GM18499 (cell line): ENCODE results near the gene RNF208.
"Not testable (repeated sequence)": the region's sequence is repeated elsewhere in the genome, so short reads cannot be mapped to it uniquely, and the experiment has no call there.

ENCODE experiments used
- ATAC-seq: cut with Tn5 transposase; IDR thresholded peaks from one replicate; pipeline ENCODE4 v1.9.1; 2021; ENCODE audit warnings: moderate number of reproducible peaks; ENCODE audit not compliant: insufficient read depth, unreplicated experiment

Gene RNF208, protein sequence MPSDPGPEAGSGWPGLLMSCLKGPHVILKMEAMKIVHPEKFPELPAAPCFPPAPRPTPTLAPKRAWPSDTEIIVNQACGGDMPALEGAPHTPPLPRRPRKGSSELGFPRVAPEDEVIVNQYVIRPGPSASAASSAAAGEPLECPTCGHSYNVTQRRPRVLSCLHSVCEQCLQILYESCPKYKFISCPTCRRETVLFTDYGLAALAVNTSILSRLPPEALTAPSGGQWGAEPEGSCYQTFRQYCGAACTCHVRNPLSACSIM

DNA sequence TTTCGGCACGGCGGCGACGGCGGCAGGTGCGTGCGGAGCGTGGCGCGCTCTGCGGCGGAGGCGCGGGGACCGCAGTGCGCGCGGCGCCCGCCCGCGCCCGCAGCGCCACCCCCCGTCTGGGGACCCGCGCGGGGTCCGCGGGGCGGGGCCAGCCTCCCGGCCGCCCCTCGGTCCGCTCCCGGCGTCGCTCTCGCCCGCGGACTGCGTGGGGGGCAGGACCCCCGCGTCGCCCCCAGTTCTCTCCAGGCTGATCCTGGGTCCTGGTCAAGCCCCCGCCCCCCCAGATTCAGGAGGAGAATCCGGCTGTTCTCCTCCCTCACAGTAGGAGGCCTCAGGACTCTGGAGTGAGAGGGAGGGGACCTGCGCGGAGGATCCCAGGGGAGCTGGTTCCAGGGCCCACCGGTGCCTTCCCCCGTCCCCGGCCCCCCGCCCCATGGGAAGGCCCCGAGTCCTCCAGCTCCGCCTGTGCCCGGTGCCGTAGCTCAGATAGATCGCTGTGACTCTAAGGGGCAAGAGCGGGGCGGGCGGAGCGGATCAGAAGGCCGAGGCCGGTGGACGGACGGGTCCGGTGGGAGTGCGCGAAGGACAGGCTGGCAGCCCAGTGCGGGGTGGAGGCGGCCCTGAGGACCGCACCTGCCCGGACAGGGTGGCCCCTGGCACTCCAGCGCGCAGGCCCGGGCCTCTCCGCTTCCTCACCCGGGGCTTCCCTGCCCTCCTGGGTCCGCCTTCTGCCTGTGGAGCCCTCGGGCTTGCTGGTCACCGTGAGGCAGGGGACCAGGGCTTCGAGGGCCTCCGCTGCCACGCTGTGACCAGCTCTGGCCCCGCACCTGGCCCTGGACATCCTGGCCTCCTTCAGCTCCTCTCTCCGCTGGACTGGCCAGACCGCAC, at the start of gene RNF208:
RNF208 (minus strand) TSS at position 51 of the 888 bp plus-strand sequence. CDS start 1,028 bp downstream, outside the sequence.
- no peak for ATAC-seq

DNA sequence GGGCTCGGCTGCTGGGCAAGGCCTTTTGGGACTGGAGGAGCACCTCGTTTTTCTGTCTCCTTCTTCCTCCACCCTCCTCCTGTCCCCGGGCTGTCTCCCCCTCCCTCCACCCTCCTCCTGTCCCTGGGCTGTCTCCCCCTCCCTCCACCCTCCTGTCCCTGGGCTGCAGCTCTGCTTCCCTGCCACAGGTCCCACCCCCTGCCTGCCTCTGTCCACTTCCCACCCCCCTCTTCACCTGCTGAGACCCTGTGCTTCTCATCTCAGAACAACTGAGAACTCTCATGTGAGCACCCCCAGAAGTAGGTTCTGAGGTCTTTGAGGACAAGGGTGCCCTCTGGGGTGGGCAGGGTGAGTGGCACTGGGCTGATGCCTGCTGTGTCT, 49.6 kb upstream of the RNF208 start:
- ATAC-seq, result no peak

DNA sequence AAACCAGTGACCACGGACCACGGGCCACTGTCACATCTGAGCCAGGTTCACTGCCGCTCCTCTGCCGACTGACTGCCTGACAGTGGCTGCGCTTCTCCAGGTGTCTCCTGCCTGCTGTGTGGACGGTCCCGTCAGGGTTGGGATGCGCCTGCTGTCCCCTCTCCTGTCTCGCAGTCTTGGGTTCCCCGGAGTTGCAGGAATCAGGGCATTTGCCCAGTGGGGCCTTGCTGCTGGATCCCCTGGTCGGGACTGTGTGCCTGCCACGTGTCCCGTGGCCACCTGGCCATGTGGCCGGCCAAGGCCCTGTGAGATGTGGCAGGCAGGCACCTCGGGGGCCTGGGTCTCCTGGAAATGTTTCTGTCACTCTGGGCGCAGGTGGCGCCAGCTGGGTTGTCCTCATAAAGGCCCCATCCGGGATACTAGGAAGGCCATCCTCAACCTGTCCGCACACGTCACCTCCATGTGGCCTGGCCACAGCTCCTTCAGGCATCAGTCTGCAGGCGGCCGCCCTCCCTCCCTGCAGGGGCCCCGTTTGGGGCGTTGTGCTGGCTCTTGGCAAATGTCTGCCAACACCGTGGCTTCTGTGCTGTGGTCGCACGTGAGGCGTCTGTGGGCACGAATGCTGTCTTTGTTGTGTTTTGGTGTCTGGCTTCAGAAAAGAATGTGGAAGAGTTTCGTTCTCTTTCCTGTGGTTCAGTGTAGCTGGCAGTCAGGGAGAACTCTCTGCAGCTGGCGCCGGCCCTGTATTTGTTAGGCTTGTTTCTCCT, 49.1 kb upstream of the RNF208 start:
- ATAC-seq, result no peak

DNA sequence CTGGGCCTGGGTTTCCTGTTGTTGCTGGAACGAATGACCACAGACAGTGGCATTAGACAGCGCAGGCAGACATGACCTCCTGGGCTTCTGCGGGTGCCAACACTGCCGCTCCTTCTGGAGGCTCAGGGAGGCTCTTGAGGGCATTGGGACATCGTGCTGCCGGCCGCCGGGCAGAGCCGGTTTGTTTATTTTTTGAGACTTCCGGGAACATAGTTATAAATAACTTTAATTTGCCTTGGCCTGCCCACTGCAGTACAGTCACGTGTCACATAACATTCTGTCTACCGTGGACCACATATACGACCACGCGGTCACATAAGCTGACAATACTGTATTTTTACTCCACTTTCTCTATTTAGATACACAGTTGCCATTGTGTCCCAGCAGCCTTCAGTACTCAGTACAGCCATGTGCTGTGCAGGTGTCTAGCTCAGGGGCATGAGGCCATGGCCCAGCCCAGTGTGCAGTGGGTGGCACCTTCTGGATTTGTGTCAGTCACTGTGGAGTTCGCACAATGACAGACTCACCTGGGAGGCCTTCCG, 47.3 kb upstream of the RNF208 start:
- ATAC-seq, result no peak

DNA sequence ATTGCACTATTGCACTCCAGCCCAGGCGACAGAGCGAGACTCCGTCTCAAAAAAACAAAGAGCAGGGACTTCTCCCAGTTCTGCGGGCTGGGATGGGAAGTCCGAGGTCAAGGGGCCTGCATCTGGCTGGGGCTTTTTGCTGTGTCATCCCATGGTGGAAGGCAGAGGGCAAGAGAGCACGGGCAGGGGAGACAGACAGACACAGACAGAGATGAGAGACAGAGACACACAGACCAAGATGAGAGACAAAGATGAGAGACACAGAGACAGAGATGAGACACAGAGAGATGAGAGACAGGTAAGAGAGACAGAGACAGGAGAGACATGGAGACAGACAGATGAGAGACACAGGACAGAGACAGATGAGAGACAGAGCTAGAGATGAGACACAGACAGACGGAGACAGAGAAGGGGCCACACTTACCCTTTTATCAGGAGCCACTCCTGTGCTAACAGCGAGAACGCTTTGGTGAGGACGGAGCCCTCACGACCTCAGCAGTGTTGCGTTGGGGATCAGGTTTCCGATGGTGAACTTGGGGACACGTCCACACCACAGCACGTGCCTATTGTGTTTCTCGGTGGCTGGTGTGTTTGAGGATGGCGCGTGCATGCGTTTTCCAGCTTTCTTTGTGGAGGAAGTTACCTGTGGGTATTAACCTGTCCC, 46.6 kb upstream of the RNF208 start:
- no peak for ATAC-seq

DNA sequence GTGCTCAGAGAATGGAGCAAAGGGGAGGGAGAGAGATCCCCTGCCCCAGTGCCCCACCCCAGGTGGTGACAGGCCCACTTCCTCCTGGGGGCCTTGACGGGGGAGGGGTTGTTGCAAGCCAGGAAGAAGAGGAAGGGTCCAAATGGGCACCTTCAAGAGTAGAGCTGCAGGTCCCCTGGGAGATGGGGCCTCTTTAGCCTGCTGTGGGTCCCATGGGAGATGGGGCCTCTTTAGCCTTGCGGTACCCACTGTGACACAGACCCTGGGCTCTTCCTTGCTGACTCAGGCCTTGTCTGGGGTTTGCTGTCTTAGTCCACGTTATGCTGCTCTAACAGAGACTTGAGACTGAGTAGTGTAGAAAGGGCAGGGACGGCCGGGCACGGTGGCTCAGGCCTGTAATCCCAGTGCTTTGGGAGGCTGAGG, 45.9 kb upstream of the RNF208 start:
- ATAC-seq, result no peak

DNA sequence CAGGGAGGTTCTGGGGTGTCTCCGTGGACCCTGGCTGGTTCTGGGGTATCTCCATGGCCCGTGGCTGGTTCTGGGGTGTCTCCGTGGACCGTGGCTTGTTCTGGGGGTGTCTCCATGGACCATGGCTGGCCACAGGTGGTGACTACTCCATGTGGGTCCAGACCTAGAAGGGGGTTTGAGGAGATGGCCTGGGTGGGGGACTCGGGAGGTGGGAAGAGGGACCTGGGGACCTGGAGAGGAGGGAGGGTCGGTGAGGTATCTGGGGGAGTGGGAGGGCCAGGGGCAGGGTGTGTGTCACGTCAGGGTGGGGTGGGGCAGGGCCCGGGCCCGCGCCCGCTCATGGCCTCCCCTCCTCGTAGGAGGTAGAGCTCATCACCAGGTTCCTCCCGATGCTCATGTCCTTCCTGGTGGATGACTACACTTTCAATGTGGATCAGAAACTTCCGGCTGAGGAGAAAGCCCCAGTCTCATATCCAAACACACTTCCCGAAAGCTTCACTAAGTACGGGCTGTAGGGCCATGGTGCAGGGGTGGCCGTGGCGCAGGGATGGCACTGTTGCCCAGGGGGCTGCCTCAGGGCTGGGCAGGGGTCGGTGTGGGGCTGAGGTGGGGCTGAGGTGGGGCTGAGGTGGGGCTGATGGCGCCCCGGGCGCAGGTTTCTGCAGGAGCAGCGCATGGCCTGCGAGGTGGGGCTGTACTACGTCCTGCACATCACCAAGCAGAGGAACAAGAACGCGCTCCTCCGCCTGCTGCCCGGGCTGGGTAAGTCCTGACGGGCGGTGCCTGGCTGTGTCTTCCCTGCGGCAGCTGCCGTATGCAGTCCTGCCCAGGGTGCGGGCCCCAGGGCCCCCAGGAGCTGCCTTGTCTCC, 44.8 kb upstream of the RNF208 start:
- ATAC-seq, result no peak

DNA sequence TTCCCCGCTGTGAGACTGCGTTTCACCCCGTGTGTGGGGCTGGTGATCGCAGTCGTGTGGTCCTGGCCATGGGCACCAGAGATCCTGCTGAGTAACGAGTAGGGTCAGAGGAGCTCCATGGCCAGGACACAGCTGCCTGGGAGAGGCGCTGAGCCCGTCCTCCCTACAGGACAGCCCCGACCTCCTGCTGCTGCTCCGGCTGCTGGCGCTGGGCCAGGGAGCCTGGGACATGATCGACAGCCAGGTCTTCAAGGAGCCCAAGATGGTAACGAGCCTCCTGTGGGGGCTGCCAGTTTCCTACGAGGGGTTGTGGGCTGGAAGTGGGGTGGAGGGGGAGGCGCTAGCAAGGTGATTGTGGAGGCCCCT, 44.1 kb upstream of the RNF208 start:
- ATAC-seq, result no peak

DNA sequence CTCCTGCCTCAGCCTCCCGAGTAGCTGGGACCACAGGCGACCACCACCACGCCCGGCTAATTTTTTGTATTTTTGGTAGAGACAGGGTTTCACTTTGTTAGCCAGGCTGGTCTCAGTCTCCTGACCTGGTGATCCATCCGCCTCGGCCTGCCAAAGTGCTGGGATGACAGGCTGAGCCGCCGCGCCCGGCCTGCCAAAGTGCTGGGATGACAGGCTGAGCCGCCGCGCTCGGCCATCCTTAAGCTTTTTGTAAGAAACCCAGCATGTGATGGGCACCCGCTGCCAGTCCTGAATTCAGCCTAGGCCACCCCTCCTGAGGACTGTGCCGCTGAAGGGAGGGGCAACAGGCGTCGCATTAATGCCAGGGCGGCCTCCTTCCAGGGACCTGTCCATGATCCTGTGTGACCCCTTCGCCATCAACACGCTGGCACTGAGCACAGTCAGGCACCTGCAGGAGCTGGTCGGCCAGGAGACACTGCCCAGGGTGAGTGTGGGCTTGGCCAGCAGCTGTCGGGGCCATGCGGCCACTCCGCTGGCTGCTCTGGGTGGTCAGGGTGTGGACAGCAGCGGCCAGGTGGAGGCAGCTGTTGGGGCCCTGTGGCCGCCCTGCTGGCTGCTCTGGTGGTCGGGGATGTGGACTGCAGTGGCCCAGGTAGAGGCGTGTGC, 43.6 kb upstream of the RNF208 start:
- no peak for ATAC-seq

DNA sequence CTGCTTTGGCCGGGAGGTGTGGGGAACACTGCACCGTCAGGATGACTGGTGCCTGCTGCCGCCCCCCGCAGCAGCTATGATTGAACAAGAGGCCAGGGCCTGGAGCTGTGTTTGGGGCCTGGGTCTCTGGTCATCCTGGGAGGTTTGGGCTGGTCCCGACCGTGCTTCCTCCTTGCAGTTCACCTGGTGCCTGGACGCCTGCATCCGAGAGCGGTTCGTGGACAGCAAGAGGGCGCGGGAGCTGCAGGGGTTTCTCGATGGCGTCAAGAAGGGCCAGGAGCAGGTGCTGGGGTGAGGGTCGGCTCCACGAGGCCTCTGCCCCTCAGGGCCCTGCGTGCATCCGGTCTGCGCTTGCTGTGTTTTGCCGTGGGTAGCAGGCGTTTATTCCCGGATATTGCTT, 42.0 kb upstream of the RNF208 start:
- no peak for ATAC-seq

DNA sequence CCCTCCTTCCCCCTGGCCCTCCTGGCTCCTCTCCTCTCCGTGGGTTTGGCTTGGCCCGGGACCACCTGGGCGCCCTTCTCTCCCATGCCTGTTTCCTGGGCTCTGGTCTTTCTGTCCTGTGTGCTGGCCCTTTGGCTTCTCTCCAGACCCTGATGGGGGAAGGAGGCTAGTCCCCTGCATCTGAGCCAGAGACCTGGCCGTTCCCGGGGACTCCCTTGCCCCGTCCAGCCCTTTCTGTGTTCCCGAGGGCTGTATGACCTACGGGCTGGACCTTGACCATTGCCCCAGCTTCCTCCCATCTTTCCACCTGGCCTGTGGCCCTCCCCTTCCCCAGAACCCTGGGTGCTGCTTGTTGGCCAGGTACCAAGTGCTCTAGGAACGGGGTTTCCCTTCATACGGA, 41.5 kb upstream of the RNF208 start:
- ATAC-seq, result no peak

DNA sequence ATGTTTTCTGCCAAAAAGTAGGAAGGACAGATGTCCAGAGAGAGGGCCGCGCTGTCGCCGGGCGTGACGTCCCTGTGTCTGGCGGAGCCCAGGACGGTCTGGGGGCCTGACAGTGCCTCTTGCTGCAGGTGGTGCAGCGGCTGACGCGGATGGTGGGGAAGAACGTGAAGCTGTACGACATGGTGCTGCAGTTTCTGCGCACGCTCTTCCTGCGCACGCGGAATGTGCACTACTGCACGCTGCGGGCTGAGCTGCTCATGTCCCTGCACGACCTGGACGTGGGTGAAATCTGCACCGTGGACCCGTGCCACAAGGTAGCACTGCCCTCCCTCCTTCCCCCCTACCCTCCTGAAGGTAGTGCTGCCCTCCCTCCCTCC, 40.9 kb upstream of the RNF208 start:
- no peak for ATAC-seq

DNA sequence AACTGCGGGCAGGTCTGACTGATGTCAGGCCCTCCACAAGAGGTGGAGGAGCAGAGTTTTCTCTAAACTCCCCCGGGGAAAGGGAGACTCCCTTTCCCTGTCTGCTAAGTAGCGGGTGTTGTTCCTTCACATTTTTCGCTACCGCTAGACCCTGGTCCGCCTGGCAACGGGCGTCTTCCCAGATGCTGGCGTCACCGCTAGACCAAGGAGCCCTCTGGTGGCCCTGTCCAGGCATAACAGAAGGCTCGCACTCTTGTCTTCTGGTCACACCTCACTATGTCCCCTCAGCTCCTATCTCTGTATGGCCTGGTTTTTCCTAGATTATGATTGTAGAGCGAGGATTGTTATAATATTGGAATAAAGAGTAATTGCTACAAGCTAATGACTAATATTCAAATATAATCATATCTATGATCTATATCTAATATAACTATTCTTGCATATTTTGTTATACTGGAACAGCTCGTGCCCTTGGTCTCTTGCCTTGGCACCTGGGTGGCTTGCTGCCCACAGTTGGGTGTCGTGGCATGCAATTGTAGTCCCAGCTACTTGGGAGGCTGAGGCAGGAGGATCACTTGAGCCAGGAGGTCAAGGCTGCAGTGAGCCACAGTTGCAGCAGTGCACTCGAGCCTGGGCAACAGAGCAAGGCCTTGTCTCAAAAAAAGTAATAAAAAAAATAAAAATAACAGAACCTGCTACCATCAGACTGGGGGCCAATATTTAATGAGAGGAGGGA, 40.3 kb upstream of the RNF208 start:
- not testable (repeated sequence) for ATAC-seq

DNA sequence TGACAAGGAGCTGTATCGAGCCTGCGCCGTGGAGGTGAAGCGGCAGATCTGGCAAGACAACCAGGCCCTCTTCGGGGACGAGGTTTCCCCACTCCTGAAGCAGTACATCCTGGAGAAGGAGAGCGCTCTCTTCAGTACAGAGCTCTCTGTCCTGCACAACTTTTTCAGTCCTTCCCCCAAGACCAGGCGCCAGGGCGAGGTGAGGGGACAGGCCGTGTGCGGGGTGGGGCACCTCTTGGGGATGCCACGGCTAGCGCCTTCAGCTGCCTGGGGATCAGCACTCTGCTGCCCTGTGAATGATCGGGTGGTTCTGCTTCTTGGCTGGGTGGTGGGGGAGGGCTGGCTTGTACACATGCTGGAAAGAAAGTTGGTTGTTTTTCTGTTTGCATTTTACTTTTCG, 34.8 kb upstream of the RNF208 start:
- no peak for ATAC-seq

DNA sequence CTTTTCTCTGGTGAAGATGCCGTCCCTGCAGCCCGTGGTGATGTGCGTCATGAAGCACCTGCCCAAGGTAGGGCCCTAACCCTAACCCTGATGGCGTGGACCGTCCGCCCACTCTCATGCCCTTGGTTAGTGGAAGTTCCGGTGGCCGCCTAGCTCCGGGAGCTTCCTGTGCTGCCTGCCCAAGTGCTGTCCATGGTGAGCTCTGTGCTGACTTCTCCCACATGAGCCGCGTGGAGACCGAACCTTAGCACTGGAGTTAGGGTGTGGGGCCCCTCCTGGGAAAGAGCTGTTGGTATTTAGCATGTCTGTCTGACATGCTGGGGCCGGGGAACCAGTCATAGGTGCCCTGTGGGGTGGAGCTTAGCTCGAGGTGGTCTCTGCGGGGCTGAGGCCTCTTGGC, 34.3 kb upstream of the RNF208 start:
- no peak for ATAC-seq

DNA sequence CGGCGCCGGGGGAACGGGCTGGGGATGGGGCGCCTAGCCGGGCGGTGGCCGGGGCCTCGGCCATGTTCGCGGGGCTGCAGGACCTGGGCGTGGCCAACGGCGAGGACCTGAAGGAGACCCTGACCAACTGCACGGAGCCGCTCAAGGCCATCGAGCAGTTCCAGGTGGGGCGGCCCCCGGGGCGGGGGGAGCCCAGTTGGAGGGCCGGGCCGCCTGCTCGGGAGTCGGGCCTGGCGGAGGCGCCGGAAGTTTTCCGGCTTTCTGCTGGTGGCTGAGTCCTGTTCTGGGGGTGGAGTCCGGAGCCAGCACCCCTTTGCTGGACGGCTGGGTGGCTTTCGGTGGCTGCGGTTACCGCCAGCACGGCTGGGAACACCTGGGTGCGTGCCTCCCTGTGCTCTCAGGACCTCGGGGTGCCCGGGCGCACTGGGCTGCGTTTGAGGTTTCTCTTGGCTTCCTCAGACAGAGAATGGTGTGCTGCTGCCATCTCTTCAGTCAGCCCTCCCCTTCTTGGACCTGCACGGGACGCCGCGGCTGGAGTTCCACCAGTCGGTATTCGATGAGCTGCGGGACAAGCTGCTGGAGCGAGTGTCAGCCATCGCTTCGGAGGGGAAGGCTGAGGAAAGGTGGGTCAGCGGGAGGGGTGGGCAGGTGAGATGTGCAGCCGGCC, 33.5 kb upstream of the RNF208 start:
- ATAC-seq, result no peak

DNA sequence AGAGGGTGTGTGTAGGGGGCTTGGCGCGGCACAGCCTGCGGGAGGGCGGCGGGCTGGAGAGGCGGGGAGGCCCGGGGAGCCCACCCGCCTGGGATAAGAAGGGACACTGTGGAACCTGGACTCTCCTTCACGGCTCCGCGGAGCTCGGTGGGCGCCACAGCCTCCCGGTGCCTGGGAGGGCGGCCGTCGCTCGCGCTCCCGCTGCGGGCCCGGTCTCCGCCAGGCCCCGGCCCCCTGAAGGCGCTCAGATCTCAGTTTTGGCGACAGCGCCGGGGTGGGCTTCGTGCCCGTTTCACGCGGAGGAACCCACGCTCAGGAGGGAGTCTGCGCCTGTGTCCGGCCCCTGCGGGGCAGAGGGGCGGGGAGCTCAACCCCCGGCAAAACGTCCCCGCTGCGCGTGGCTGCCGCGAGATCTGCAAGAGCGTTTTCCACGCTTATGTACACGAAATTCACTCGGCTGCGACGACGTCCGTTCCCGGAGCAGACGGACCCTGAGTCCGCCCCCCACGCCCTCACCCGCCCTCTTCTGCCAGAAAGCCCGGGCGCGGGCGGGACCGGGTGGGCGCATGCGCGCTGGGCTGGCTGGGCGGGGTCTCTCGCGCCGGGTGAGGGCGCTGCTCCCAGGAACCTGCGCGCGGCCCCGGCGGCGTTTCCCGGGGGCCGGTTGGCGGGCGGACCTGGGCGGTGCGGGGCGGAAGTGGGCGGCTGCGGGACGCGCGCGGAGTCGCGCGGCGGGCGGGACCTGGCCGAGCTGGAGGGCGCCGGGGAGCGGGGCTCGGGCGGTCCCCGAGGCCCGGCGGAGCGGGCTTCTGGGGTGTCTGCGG, 32.8 kb upstream of the RNF208 start, which contains the start of gene NELFB:
NELFB (plus strand) TSS at position 704 of the 824 bp plus-strand sequence.
- ATAC-seq, result no peak
